22Rv1 (cell line): Measurements from ENCODE around the gene CTNNA3.

Experiments used
- H3K27ac ChIP-seq: fragments of 450-650 bp; 2 replicates; pipeline ENCODE4 v1.5.1; 2017
- ZFX ChIP-seq: fragments of 450-650 bp; IDR thresholded peaks from 2 replicates; pipeline ENCODE4 v1.6.1; 2017; ENCODE audit warnings: antibody characterized with exemption, borderline replicate concordance
- TF ChIP-seq, protein P1 (sequence below): fragments of 450-650 bp; IDR thresholded peaks from 2 replicates; pipeline ENCODE4 v1.5.1; 2017; ENCODE audit warnings: mild to moderate bottlenecking

Gene CTNNA3

DNA sequence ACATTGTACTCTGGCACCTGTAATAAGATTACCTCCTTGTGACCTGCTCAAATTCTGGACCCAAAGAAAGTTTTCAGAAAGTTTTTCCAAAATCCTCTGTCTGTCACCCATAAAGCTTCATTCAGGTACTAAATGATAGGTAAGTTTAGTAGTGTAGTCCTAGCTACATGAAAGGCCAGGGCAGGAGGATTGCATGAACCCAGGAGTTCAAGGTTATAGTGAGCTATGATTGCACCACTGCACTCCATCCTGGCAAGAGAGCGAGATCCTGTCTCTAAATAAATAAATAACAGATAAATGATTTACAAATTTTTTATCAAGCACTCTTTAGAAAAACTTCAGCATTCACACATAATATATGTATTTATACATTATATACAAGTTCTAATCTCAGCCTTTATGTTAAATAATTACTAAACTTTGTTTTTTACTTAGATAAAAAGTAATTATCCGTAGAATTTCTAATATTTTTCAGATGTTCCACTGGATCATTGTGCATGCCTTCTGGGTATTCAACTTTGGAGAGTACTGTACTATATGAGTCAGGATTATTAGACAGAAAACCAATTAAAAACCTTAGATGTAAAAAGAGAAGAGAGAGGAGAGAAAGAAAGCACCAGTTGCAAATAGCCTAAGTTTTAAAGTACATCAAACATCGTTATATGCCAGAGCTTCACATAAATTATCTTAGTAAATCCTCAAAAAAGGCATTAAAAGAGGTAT lies 407.1 kb downstream of the CTNNA3 start:
- H3K27ac ChIP-seq, result no peak overlapping the region
- no peak for TF ChIP-seq ZFX
- TF ChIP-seq, protein P1, sequence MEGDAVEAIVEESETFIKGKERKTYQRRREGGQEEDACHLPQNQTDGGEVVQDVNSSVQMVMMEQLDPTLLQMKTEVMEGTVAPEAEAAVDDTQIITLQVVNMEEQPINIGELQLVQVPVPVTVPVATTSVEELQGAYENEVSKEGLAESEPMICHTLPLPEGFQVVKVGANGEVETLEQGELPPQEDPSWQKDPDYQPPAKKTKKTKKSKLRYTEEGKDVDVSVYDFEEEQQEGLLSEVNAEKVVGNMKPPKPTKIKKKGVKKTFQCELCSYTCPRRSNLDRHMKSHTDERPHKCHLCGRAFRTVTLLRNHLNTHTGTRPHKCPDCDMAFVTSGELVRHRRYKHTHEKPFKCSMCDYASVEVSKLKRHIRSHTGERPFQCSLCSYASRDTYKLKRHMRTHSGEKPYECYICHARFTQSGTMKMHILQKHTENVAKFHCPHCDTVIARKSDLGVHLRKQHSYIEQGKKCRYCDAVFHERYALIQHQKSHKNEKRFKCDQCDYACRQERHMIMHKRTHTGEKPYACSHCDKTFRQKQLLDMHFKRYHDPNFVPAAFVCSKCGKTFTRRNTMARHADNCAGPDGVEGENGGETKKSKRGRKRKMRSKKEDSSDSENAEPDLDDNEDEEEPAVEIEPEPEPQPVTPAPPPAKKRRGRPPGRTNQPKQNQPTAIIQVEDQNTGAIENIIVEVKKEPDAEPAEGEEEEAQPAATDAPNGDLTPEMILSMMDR, result no peak

DNA sequence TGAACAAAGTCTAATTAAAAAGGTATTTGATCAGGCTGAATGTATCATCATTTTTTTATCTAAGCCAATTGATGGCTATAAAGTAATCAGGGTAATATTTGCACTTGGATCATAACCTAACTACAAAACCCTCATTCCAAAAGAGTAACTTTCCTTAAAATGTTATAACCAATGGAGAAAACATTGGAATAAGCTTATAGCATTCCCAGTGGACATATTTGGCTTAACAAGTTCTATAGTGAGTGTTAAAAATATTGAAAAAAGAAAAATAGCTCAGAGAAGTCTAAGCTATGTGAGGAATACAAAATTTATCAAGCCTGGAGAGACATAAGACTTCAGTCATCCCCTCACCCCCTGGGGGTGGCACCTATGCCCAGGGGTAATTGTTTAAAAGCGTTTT lies 411.4 kb downstream of the CTNNA3 start:
- no peak overlapping the region for H3K27ac ChIP-seq
- TF ChIP-seq, protein P1, result no peak
- TF ChIP-seq ZFX, result no peak

DNA sequence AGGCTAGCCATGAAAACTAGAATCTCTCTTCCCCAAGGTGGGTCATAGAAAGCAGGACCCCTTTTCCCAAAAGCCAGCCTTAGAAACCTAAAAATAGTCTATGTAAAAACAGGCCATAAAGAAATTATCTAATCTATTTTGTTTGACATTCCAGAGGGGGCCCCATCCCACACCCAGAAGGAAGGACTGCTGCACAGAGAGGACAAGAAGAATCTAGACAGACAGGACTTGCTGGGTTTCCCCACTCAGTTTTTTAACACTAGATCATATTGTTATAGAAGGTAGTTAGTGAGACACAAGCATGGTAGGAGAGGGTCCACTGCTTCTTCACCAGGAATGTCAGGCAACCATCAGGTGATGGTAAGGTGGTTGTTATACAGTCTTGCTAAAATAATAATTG lies 413.1 kb downstream of the CTNNA3 start:
- TF ChIP-seq, protein P1, result no peak
- no peak for TF ChIP-seq ZFX
- no peak overlapping the region for H3K27ac ChIP-seq

DNA sequence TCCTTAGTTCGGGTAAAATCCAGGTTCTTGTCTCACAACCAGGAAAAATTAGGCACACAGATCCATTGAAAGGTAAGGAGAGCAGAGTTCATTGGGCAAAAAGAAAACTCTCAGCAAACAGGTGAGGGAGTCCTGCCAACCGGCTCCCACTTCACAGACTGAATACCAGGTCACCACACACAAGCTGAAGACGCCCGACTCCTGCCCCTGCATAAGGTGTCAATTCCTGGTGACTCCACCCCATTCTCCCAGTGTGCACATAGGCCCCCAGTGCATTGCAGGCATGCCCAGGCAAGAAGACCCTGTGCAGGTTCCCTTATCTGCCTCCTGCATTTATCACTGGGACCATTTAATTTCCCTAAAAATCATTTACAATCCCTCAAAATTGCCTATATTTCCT lies 415.6 kb downstream of the CTNNA3 start:
- TF ChIP-seq, protein P1, result no peak
- no peak for TF ChIP-seq ZFX
- H3K27ac ChIP-seq, result no peak overlapping the region

DNA sequence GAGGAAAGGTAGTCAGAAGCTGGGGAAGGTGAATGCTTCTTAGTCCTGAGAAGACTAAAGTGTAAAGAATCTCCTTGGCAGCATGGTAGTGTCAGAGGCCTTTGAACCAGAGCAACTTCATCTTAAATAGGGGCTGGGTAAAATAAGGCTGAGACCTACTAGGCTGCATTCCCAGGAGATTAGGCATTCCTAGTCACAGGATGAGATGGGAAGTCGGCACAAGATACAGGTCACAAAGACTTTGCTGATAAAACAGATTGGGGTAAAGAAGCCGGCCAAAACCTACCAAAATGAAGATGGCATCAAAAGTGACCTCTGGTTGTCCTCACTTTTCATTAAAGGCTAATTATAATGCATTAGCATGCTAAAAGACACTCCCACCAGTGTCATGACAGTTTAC lies 418.6 kb downstream of the CTNNA3 start:
- H3K27ac ChIP-seq, result no peak overlapping the region
- TF ChIP-seq, protein P1, result no peak
- TF ChIP-seq ZFX, result no peak

DNA sequence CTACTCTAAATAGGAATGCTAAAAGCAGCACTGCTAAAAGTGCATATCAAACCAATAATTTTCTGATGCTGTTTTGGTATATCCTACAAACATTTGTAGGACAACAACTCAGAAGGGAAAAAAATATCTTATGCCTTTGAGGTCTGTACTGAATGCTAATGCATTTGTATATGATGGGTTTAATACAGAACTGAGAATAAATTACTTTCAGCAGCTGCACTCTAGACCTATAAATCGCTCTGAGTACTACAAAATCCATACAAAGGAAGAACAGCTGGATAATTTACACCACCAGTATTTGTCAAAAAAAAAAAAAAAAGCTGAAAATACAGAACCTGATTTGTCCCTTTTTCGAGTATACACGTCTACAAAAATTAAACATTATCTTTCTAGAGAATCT lies 426.2 kb downstream of the CTNNA3 start:
- TF ChIP-seq, protein P1, result no peak
- TF ChIP-seq ZFX, result no peak

DNA sequence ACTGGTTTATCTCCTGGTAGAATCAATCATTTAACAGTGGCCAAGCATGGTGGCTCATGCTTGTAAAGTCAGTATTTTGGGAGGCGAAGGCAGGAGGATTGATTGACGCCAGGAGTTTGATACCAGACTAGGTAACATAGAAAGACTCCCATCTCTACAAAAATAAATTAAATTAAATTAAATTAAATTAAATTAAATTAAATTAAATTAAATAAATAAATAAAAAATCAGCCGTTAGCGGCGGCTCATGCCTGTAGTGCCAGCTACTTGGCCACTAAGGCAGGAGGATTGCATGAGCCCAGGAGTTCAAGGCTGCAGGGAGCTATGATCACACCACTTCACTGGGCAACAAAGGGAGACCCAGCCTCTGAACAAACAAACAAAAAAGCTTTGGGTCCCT lies 427.8 kb downstream of the CTNNA3 start:
- H3K27ac ChIP-seq, result no peak overlapping the region
- TF ChIP-seq ZFX, result no peak
- TF ChIP-seq, protein P1, result no peak

More for the DNA sequence above, 426.2 kb downstream of the CTNNA3 start:
- no peak overlapping the region for H3K27ac ChIP-seq
